ENCODE measurements around the gene XKR8. TPM values are rescaled to one million over a fixed set of nuclear protein-coding genes. Genes with fewer than 3 reads are reported as not detected.

XKR8 gene
- total and polyA plus RNA-seq, 2 donors (not counting 1 experiment from before 2014, with no cell fraction given), result 5.5 to 9.2 TPM

DNA sequence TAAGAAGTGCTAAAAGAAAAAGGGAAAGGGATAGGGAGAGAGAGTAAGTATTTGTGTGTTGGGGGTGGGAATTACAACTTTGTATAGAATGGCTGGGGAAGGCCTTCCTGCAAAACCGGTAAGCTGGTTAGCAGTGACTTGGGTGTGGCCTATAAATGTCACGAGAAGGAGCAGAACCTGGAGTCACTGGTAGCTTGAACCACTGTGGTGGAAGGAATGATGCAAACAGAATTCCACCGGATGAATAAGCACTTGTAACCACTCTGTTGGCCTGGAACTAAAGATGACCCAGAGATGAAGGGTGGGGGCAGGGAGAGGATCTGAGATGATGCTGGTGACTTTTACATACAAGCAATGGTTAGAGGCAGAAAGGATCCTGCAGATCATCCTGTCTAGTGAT, 8.9 kb downstream of the XKR8 start:
- H3K4me1 ChIP-seq (ENCODE audit: control insufficient read depth, extremely low read depth, insufficient read depth, low read length), result peaks cover 19% of the 10 kb centered on the region
- no peak overlapping the region for H2AFZ ChIP-seq (ENCODE audit: low read length)
- peak; percentile 92 to 95 for DNase-seq (ENCODE audit: low read depth in 2 of 2)
- H3K9ac ChIP-seq (ENCODE audit: insufficient read depth, low read length), result no peak overlapping the region
- no peaks in the 10 kb centered on the region for H3K9me3 ChIP-seq (ENCODE audit: control insufficient read depth, insufficient read depth, low read depth, low read length)
- no peaks in the 10 kb centered on the region for H3K79me2 ChIP-seq (ENCODE audit: control insufficient read depth, insufficient read depth, low read length)
- TF ChIP-seq, protein P1, sequence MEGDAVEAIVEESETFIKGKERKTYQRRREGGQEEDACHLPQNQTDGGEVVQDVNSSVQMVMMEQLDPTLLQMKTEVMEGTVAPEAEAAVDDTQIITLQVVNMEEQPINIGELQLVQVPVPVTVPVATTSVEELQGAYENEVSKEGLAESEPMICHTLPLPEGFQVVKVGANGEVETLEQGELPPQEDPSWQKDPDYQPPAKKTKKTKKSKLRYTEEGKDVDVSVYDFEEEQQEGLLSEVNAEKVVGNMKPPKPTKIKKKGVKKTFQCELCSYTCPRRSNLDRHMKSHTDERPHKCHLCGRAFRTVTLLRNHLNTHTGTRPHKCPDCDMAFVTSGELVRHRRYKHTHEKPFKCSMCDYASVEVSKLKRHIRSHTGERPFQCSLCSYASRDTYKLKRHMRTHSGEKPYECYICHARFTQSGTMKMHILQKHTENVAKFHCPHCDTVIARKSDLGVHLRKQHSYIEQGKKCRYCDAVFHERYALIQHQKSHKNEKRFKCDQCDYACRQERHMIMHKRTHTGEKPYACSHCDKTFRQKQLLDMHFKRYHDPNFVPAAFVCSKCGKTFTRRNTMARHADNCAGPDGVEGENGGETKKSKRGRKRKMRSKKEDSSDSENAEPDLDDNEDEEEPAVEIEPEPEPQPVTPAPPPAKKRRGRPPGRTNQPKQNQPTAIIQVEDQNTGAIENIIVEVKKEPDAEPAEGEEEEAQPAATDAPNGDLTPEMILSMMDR (conservative IDR thresholded peaks at IDR 0.05 in 1 of 2, IDR thresholded peaks at IDR 0.05 in 1 of 2; ENCODE audit: low read depth in 1 of 2, low read length in 2 of 2), result no peak
- TF ChIP-seq EZH2 (IDR thresholded peaks at IDR 0.05; ENCODE audit: low read length, missing control alignments), result no peak
- H4K20me1 ChIP-seq (ENCODE audit: control insufficient read depth, extremely low read depth, insufficient read depth, low read length), result no peaks in the 10 kb centered on the region
- peaks cover 9% of the 10 kb centered on the region for H3K36me3 ChIP-seq (ENCODE audit: control insufficient read depth, insufficient read depth, low read length)
- H3K27me3 ChIP-seq (ENCODE audit: control insufficient read depth, insufficient read depth, low read length), result no peaks in the 10 kb centered on the region
- peak overlapping the region; percentile 18 for H3K4me2 ChIP-seq (ENCODE audit: extremely low read depth, insufficient read depth, low read length)
- H3K27ac ChIP-seq (ENCODE audit: insufficient read depth, low read length), result peak overlapping the region; percentile 81
- H3K4me3 ChIP-seq (replicated peaks in 1 of 4; ENCODE audit: control extremely low read depth in 1 of 4, insufficient read depth in 1 of 4, low read depth in 3 of 4, low read length in 4 of 4), result no peak overlapping the region

DNA sequence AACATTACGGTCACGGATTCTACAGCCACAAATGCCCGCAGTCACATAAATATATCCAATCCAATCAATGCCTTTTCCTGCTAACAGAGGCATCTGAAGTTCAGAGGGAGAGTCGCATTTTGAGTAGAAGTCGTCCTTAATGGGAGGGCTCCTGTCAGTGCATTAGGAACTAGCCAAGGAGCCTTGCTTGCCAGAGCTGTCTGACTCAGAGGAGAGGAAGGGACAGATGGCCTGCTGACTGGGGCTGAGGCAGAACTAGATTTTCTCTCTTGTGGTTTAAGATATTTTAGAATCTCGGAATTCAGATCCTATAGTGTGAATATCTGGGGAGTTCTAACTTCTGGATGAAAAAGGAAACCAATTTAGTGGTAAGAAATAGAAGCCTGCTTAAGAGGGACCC, 10.6 kb downstream of the XKR8 start:
- Histone ChIP-seq H3K4me2 (ENCODE audit: extremely low read depth, insufficient read depth, low read length) (peak overlapping the region; percentile 6), H3K27ac (ENCODE audit: insufficient read depth, low read length) (peak overlapping the region; percentile 55), H3K9ac (ENCODE audit: insufficient read depth, low read length) (no peak overlapping the region), H3K9me3 (ENCODE audit: control insufficient read depth, insufficient read depth, low read depth, low read length) (no peaks in the 10 kb centered on the region), H3K27me3 (ENCODE audit: control insufficient read depth, insufficient read depth, low read length) (no peaks in the 10 kb centered on the region), H4K20me1 (ENCODE audit: control insufficient read depth, extremely low read depth, insufficient read depth, low read length) (no peaks in the 10 kb centered on the region), H3K4me3 (replicated peaks in 1 of 4; ENCODE audit: control extremely low read depth in 1 of 4, insufficient read depth in 1 of 4, low read depth in 3 of 4, low read length in 4 of 4) (no peak overlapping the region), H3K36me3 (ENCODE audit: control insufficient read depth, insufficient read depth, low read length) (peaks cover 8% of the 10 kb centered on the region), H3K79me2 (ENCODE audit: control insufficient read depth, insufficient read depth, low read length) (no peaks in the 10 kb centered on the region), H3K4me1 (ENCODE audit: control insufficient read depth, extremely low read depth, insufficient read depth, low read length) (peaks cover 19% of the 10 kb centered on the region), H2AFZ (ENCODE audit: low read length) (no peak overlapping the region)
- TF ChIP-seq EZH2 (IDR thresholded peaks at IDR 0.05; ENCODE audit: low read length, missing control alignments), result no peak
- TF ChIP-seq, protein P1 (conservative IDR thresholded peaks at IDR 0.05 in 1 of 2, IDR thresholded peaks at IDR 0.05 in 1 of 2; ENCODE audit: low read depth in 1 of 2, low read length in 2 of 2), result no peak
- peak; percentile 86 to 94 for DNase-seq (ENCODE audit: low read depth in 2 of 2)

DNA sequence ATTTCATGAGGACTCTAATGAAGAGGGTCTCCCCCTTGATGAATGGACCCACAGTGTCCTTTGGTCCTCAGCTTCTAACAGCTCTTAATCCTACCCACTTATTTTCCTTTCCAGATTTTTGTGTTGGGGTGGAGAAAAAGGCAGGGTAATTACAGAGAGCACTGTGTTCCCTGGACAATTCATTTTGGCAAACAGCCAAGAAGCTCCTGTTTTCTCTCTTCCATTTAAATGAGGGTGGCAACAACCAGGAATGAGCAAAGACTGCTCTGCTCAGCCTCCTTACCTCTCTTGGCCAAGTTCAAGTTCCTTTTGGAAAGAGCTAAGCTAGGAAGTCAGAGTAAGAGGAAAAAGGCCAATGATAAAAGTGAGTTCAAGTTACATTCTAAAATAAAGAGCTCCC, 11.9 kb downstream of the XKR8 start:
- H3K9ac ChIP-seq (ENCODE audit: insufficient read depth, low read length), result no peak overlapping the region
- no peak overlapping the region for H3K4me2 ChIP-seq (ENCODE audit: extremely low read depth, insufficient read depth, low read length)
- no peaks in the 10 kb centered on the region for H4K20me1 ChIP-seq (ENCODE audit: control insufficient read depth, extremely low read depth, insufficient read depth, low read length)
- no peaks in the 10 kb centered on the region for H3K79me2 ChIP-seq (ENCODE audit: control insufficient read depth, insufficient read depth, low read length)
- peak; percentile 18 to 19 for DNase-seq (ENCODE audit: low read depth in 2 of 2)
- no peak overlapping the region for H2AFZ ChIP-seq (ENCODE audit: low read length)
- peaks cover 3% of the 10 kb centered on the region for H3K36me3 ChIP-seq (ENCODE audit: control insufficient read depth, insufficient read depth, low read length)
- no peaks in the 10 kb centered on the region for H3K27me3 ChIP-seq (ENCODE audit: control insufficient read depth, insufficient read depth, low read length)
- no peaks in the 10 kb centered on the region for H3K9me3 ChIP-seq (ENCODE audit: control insufficient read depth, insufficient read depth, low read depth, low read length)
- H3K4me1 ChIP-seq (ENCODE audit: control insufficient read depth, extremely low read depth, insufficient read depth, low read length), result peaks cover 19% of the 10 kb centered on the region
- no peak overlapping the region for H3K4me3 ChIP-seq (replicated peaks in 1 of 4; ENCODE audit: control extremely low read depth in 1 of 4, insufficient read depth in 1 of 4, low read depth in 3 of 4, low read length in 4 of 4)
- H3K27ac ChIP-seq (ENCODE audit: insufficient read depth, low read length), result no peak overlapping the region
- TF ChIP-seq, protein P1 (conservative IDR thresholded peaks at IDR 0.05 in 1 of 2, IDR thresholded peaks at IDR 0.05 in 1 of 2; ENCODE audit: low read depth in 1 of 2, low read length in 2 of 2), result no peak
- no peak for TF ChIP-seq EZH2 (IDR thresholded peaks at IDR 0.05; ENCODE audit: low read length, missing control alignments)
